ENCODE data around the gene ECSIT. TPM values are rescaled to one million over a fixed set of nuclear protein-coding genes. Genes with fewer than 3 reads are reported as not detected.
"Not testable (repeated sequence)": the region's sequence is repeated elsewhere in the genome, so short reads cannot be mapped to it uniquely, and the experiment has no call there.

ECSIT gene
- total RNA-seq, 4 donors from 2014 or later = 55.9 to 82.8 (median 57.7) TPM

DNA sequence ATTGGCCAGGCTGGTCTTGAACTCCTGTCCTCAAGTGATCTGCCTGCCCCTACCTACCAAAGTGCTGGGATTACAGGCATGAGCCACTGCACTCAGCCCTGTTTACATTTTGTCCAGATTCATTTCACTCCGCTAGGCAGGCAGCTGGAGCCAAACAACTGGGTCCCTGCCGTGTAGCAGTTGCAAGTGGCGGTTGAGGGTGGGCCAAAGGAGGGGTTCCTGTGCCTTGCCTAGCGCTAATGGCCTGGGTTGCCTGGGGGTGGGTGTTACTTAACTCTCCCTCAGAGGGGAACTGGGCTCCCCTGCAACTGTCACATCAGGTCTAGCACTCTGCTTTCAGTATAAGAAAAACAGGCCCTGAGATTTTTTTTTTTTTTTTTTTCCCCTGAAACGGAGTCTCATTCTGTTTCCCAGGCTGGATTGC lies 41.1 kb upstream of the ECSIT start:
- no peak for TF ChIP-seq POLR2A (IDR thresholded peaks at IDR 0.05)
- TF ChIP-seq, protein P1, sequence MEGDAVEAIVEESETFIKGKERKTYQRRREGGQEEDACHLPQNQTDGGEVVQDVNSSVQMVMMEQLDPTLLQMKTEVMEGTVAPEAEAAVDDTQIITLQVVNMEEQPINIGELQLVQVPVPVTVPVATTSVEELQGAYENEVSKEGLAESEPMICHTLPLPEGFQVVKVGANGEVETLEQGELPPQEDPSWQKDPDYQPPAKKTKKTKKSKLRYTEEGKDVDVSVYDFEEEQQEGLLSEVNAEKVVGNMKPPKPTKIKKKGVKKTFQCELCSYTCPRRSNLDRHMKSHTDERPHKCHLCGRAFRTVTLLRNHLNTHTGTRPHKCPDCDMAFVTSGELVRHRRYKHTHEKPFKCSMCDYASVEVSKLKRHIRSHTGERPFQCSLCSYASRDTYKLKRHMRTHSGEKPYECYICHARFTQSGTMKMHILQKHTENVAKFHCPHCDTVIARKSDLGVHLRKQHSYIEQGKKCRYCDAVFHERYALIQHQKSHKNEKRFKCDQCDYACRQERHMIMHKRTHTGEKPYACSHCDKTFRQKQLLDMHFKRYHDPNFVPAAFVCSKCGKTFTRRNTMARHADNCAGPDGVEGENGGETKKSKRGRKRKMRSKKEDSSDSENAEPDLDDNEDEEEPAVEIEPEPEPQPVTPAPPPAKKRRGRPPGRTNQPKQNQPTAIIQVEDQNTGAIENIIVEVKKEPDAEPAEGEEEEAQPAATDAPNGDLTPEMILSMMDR (IDR thresholded peaks at IDR 0.05) = no peak
- H3K4me3 ChIP-seq (ENCODE audit: low read depth, poor library complexity, severe bottlenecking) = no peak overlapping the region
- 72 to 73% methylated on average over 5 of the region's 5 CpGs for WGBS, 2 donors
- no peak for DNase-seq (ENCODE audit: low spot score in 2 of 2)
- intact Hi-C loops (cut with DNase I; ENCODE audit: low total_unique reads) = no loop called here

DNA sequence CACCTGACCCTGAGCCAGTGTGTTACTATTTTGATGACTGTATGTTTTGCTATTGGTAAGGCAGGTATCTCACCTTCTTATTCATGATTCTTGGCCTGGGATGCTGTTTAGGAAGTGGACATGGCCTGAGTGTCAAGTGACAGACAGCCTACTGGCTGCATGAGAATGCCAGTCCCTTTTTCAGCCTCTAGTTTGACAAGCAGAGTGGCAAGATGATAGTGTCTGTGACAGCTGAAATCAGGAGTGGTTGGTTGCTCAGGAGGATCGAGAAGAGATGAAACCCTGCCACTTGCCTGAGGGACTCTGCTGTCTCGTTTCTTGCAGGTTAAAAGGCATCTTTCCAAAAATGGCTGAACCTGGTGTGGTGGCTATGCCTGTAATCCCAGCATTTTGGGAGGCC lies 37.2 kb upstream of the ECSIT start:
- no peak for DNase-seq (ENCODE audit: low spot score in 2 of 2)
- WGBS, 2 donors = 50 to 53% methylated on average over 2 of the region's 2 CpGs
- intact Hi-C loops (cut with DNase I; ENCODE audit: low total_unique reads) = no loop called here
- TF ChIP-seq, protein P1 (IDR thresholded peaks at IDR 0.05) = no peak
- no peak for TF ChIP-seq POLR2A (IDR thresholded peaks at IDR 0.05)
- H3K4me3 ChIP-seq (ENCODE audit: low read depth, poor library complexity, severe bottlenecking) = no peak overlapping the region

DNA sequence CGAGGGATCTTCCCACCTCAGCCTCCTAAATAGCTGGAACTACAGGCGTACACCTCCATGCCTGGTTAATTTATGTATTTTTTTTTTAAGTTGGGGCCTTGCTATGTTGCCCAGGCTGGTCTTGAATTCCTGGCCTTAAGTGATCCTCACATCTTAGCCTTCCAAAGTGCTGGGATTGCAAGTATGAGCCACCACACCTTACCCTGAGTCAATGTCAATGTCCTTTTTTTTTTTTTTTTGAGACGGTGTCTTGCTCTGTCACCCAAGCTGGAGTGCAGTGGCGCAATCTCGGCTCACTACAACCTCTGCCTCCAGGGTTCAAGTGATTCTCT lies 36.7 kb upstream of the ECSIT start:
- WGBS, 2 donors = 82 to 84% methylated on average over 5 of the region's 5 CpGs

DNA sequence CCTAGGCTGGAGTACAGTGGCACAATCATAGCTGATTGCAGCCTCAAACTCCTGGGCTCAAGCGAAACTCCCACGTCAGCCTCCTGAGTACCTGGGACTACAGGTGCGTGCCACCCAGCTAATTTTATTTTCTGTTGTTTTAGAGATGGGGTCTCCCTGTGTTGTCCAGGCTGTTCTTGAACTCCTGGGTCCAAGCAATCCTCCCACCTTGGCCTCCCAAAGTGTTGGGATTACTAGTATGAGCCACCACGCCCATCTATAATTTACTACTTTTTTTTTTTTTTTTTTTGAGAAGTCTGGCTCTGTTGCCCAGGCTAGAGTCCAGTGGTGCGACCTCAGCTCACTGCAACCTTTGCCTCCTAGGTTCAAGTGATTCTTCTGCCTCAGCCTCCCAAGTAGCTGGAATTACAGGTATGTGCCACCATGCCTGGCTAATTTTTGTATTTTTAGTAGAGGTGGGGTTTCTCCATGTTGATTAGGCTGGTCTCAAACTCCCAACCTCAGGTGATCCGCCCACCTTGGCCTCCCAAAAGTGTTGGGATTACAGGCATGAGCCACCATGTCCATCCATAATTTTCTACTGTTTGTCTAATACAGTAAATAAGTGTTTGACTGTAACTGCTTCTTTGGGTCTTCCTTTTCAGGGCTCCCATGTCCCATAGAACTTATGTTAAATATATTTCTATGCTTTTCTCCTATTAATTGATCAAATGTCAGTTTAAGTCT lies 35.3 kb upstream of the ECSIT start:
- H3K4me3 ChIP-seq (ENCODE audit: low read depth, poor library complexity, severe bottlenecking); intact Hi-C loops (cut with DNase I; ENCODE audit: low total_unique reads); DNase-seq (ENCODE audit: low spot score in 2 of 2): not testable (repeated sequence)
- WGBS, 2 donors = 83 to 94% methylated on average over 6 of the region's 6 CpGs

More for the DNA sequence above, 36.7 kb upstream of the ECSIT start:
- DNase-seq (ENCODE audit: low spot score in 2 of 2); H3K4me3 ChIP-seq (ENCODE audit: low read depth, poor library complexity, severe bottlenecking); intact Hi-C loops (cut with DNase I; ENCODE audit: low total_unique reads): not testable (repeated sequence)

DNA sequence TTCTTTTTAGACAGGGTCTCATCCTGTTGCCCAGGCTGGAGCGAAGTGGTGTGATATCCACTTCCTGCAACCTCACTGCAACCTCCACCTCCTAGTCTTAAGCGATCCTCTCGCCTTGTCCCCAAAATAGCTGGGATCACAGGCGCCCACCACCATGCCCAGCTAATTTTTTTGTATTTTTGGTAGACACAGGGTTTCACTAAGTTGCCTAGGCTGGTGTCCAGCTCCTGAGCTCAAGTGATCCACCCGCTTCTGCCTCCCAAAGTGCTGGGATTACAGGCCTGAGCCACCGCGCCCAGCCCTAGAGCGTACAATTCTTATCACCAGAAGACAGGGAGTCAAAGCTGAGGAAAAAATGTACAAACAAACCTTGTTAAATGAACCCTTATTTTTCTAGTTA lies 34.6 kb upstream of the ECSIT start:
- 88 to 89% methylated on average over 8 of the region's 8 CpGs for WGBS, 2 donors
- intact Hi-C loops (cut with DNase I; ENCODE audit: low total_unique reads) = no loop called here

DNA sequence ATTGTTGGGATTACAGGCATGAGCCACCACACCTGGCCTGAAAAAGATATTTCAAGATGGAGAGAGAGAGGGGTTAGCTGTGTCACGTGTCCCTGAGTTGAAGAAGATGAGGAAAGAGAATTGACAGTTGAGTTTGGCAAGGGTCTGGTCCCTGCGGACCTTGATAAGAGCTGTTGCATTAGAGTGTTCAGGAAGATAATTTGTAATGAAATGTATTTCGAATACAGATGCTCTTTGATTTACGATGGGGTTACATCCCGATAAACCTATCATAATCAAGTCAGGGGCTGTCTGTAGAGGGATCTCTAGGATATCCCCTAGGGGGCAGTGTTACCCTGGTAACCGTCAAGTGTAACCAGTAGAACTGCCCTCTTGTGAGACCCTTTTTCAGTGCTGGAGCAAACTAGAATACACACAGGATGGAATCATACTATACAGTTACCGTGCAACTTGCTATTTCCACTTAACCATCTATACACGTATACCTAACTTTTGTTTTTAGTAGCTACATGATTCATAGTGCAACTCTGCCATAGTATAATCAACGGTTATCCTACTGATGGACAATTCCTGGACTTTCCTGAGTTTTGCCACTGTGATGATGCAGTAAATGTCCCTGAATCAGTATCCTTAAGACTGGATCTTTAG lies 31.6 kb upstream of the ECSIT start:
- 16% methylated on average over 9 of the region's 9 CpGs for WGBS, 2 donors
- no peak overlapping the region for H3K4me3 ChIP-seq (ENCODE audit: low read depth, poor library complexity, severe bottlenecking)
- no peak for DNase-seq (ENCODE audit: low spot score in 2 of 2)
- intact Hi-C loops (cut with DNase I; ENCODE audit: low total_unique reads) = no loop called here
- no peak for TF ChIP-seq POLR2A (IDR thresholded peaks at IDR 0.05)
- TF ChIP-seq, protein P1 (IDR thresholded peaks at IDR 0.05) = no peak

More for the DNA sequence above, 34.6 kb upstream of the ECSIT start:
- H3K4me3 ChIP-seq (ENCODE audit: low read depth, poor library complexity, severe bottlenecking) = no peak overlapping the region
- DNase-seq (ENCODE audit: low spot score in 2 of 2) = no peak
- no peak for TF ChIP-seq POLR2A (IDR thresholded peaks at IDR 0.05)
- TF ChIP-seq, protein P1 (IDR thresholded peaks at IDR 0.05) = no peak

Data from lower leg skin (tissue), 4 donors.